ENCODE results near the gene SLC35D1. TPM values are rescaled to one million over a fixed set of nuclear protein-coding genes. Genes with fewer than 3 reads are reported as not detected.
A peak's percentile ranks its signal among the peaks of the same experiment; 100 is the strongest.

Gene SLC35D1
- total RNA-seq, 1 donor from 2014 or later, result 14.8 TPM

DNA sequence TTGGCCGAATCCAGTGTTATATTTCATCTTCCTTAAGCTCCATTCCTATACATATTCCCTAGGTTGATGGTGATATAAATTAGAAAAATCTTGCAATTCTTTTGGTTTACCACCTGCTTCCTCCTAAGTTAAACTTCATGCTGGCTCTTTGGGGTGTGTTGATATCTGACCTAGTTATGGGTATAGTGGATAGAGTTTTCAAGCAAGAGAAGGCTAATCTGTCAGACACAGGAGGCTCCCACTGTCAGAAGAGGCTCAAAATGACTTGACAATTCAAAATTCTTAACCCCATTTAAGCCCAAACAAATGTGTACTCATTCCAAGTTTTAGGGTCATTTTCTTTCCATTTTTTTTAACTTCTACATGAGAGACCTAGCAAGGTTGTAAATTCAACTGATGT is 8.5 kb upstream of the SLC35D1 start:
- Mint-ChIP-seq H3K36me3 (ENCODE audit: low read depth) (peaks cover 3% of the 10 kb centered on the region), H3K9me3 (peaks cover 9% of the 10 kb centered on the region), H3K4me3 (ENCODE audit: low read depth) (no peak overlapping the region), H3K4me1 (ENCODE audit: low read depth) (no peaks in the 10 kb centered on the region), H3K27ac (no peak overlapping the region), H3K27me3 (ENCODE audit: low read depth) (peaks cover 15% of the 10 kb centered on the region)
- intact Hi-C loops (cut with micrococcal nuclease), result no loop called here
- no peak for DNase-seq (ENCODE audit: low spot score)

GRCh38 chr1:67061266-67061665 is 7.3 kb upstream of the SLC35D1 start:
- H3K9me3 Mint-ChIP-seq, result no peaks in the 10 kb centered on the region
- H3K36me3 Mint-ChIP-seq (ENCODE audit: low read depth), result no peaks in the 10 kb centered on the region
- no peak overlapping the region for H3K4me3 Mint-ChIP-seq (ENCODE audit: low read depth)
- intact Hi-C loops (cut with micrococcal nuclease), result no loop called here
- peaks cover 15% of the 10 kb centered on the region for H3K27me3 Mint-ChIP-seq (ENCODE audit: low read depth)
- no peaks in the 10 kb centered on the region for H3K4me1 Mint-ChIP-seq (ENCODE audit: low read depth)
- H3K27ac Mint-ChIP-seq, result no peak overlapping the region
- no peak for DNase-seq (ENCODE audit: low spot score)

GRCh38 chr1:67060811-67061218 is 6.9 kb upstream of the SLC35D1 start:
- Mint-ChIP-seq H3K4me1 (ENCODE audit: low read depth) (no peaks in the 10 kb centered on the region), H3K27ac (no peak overlapping the region), H3K27me3 (ENCODE audit: low read depth) (peaks cover 19% of the 10 kb centered on the region), H3K4me3 (ENCODE audit: low read depth) (no peak overlapping the region), H3K9me3 (no peaks in the 10 kb centered on the region), H3K36me3 (ENCODE audit: low read depth) (no peaks in the 10 kb centered on the region)
- intact Hi-C loops (cut with micrococcal nuclease), result no loop called here
- DNase-seq (ENCODE audit: low spot score), result no peak

GRCh38 chr1:67059346-67059745 is 5.4 kb upstream of the SLC35D1 start:
- H3K4me3 Mint-ChIP-seq (ENCODE audit: low read depth), result no peak overlapping the region
- H3K27ac Mint-ChIP-seq, result no peak overlapping the region
- no peaks in the 10 kb centered on the region for H3K36me3 Mint-ChIP-seq (ENCODE audit: low read depth)
- DNase-seq (ENCODE audit: low spot score), result no peak
- H3K27me3 Mint-ChIP-seq (ENCODE audit: low read depth), result peaks cover 13% of the 10 kb centered on the region
- intact Hi-C loops (cut with micrococcal nuclease), result loop anchor here (10.0 kb wide), 1 partner anchor 275 kb away; no protein-coding TSS in a partner anchor
- H3K4me1 Mint-ChIP-seq (ENCODE audit: low read depth), result peaks cover 4% of the 10 kb centered on the region
- no peaks in the 10 kb centered on the region for H3K9me3 Mint-ChIP-seq

DNA sequence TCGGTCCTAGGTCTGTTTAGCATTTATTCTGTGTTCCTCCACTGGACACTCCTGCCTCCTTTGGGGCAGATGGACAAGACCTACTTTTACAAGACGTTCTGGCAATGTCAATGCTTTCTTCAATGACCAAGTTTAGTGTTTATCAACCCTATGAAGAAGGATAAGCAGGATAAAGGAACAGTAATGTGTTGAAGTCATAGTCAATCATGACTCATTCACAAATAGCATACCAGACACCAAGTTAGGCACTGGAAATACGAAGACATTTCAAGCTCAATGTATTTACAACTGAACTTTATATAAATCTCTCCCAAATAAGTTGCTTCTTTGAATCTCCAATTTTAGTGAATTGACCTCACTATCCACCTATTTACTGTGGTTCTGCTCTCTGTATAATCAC is 4.8 kb upstream of the SLC35D1 start:
- H3K27me3 Mint-ChIP-seq (ENCODE audit: low read depth), result peaks cover 10% of the 10 kb centered on the region
- no peak overlapping the region for H3K27ac Mint-ChIP-seq
- no peaks in the 10 kb centered on the region for H3K9me3 Mint-ChIP-seq
- no peaks in the 10 kb centered on the region for H3K36me3 Mint-ChIP-seq (ENCODE audit: low read depth)
- no peak overlapping the region for H3K4me3 Mint-ChIP-seq (ENCODE audit: low read depth)
- DNase-seq (ENCODE audit: low spot score), result no peak
- H3K4me1 Mint-ChIP-seq (ENCODE audit: low read depth), result peaks cover 5% of the 10 kb centered on the region
- intact Hi-C loops (cut with micrococcal nuclease), result loop anchor here (10.0 kb wide), 1 partner anchor 276 kb away; no protein-coding TSS in a partner anchor

DNA sequence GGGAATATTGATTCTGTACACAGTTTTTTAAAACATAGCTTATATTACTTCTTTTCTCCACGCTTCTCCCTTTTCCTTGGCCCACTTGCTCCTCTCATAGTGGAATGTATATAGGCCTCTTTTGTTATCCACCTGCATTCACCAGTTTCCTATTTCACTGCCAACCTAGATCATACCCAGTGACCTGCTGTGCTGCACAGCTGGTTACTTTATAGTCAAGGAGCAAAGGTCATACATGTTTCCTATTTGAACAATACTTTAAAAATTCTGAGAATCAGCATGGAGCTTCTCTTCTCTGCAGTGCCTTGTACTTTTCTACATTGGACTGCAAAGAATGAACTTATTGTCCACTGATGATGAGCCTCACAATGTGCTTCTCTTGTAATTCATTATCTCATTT is 4.3 kb upstream of the SLC35D1 start:
- intact Hi-C loops (cut with micrococcal nuclease), result loop anchor here (10.0 kb wide), 1 partner anchor 277 kb away; no protein-coding TSS in a partner anchor
- Mint-ChIP-seq H3K4me3 (ENCODE audit: low read depth) (no peak overlapping the region), H3K27me3 (ENCODE audit: low read depth) (peaks cover 10% of the 10 kb centered on the region), H3K9me3 (no peaks in the 10 kb centered on the region), H3K27ac (no peak overlapping the region), H3K36me3 (ENCODE audit: low read depth) (no peaks in the 10 kb centered on the region), H3K4me1 (ENCODE audit: low read depth) (peaks cover 5% of the 10 kb centered on the region)
- DNase-seq (ENCODE audit: low spot score), result no peak

DNA sequence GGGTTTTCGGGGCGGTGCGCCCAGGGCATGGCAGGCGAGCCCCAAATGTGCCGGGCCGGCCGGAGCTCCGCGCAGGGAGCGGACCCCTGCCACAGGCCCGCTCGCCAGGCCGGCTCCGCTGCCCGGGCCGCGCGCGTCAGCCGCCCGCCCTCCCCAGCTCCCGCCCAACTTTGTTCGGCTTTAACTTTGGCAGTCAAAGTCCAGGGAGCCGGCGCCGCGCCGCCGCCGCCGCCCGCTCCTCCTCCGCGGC is 488 bp downstream of the SLC35D1 start:
- peak; percentile 45 for DNase-seq (ENCODE audit: low spot score)
- Mint-ChIP-seq H3K27me3 (ENCODE audit: low read depth) (peaks cover 6% of the 10 kb centered on the region), H3K4me3 (ENCODE audit: low read depth) (peak overlapping the region; percentile 92), H3K36me3 (ENCODE audit: low read depth) (peaks cover 30% of the 10 kb centered on the region), H3K4me1 (ENCODE audit: low read depth) (peaks cover 25% of the 10 kb centered on the region), H3K27ac (peak overlapping the region; percentile 93), H3K9me3 (no peaks in the 10 kb centered on the region)
- intact Hi-C loops (cut with micrococcal nuclease), result loop anchor here (2.0 to 10.0 kb wide), 8 partner anchors 56 to 1444 kb away; partner anchors contain the start of gene DEPDC1

DNA sequence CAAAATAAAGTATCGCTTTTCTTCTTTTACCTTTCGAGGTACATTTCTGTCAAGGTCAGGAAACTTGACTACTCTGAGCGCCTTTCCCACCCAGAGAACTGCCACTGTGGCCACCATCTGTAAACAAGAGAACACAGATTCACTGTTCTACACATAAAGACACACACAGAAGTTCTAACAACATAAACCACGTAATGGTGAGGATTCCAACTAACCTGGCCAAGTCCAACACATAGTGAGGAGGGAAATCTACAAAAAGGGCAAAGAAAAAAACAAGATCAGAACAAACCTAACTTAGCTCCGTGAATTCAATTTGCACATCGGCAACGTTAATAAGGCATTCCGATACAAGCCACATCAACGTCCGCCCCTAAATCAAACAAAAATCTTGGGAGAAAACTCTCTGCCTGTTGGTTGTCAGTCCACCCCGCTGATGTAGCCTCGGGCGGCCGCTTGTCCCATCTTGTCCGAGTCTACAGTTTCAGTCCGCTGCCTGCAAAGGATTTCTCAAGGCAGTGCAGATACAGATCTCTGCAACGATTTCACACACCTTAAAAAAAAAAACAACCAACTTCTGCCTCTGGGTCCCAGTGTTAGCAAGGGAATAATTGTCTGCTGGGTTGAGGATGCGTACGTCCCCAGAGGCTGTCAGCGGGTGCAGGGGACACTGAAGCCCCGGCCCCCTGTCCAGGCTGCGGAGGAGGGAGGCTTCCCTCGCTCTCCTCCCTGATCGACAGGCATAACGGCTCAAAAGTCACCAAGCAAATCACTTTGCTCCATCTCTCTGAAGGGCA is 1.0 kb downstream of the SLC35D1 start:
- Mint-ChIP-seq H3K27ac (peak overlapping the region; percentile 84), H3K27me3 (ENCODE audit: low read depth) (peaks cover 4% of the 10 kb centered on the region), H3K36me3 (ENCODE audit: low read depth) (peaks cover 34% of the 10 kb centered on the region), H3K9me3 (no peaks in the 10 kb centered on the region), H3K4me3 (ENCODE audit: low read depth) (peak overlapping the region; percentile 92), H3K4me1 (ENCODE audit: low read depth) (peaks cover 25% of the 10 kb centered on the region)
- intact Hi-C loops (cut with micrococcal nuclease), result loop anchor here (2.0 to 10.0 kb wide), 8 partner anchors 56 to 1444 kb away; partner anchors contain the start of gene DEPDC1
- DNase-seq (ENCODE audit: low spot score), result no peak

- DNase-seq (ENCODE audit: low spot score), result no peak
- Mint-ChIP-seq H3K27me3 (ENCODE audit: low read depth) (peaks cover 3% of the 10 kb centered on the region), H3K36me3 (ENCODE audit: low read depth) (peaks cover 45% of the 10 kb centered on the region), H3K4me1 (ENCODE audit: low read depth) (peaks cover 25% of the 10 kb centered on the region), H3K27ac (no peak overlapping the region), H3K4me3 (ENCODE audit: low read depth) (peak overlapping the region; percentile 27), H3K9me3 (no peaks in the 10 kb centered on the region)
- intact Hi-C loops (cut with micrococcal nuclease), result loop anchor here (5.0 to 10.0 kb wide), 7 partner anchors 54 to 1446 kb away; partner anchors contain the start of gene DEPDC1
Measured at GRCh38 chr1:67051196-67051595, 2.8 kb downstream of the SLC35D1 start.

GRCh38 chr1:67044631-67045270 is 9.2 kb downstream of the SLC35D1 start:
- H3K9me3 Mint-ChIP-seq, result no peaks in the 10 kb centered on the region
- no peaks in the 10 kb centered on the region for H3K27me3 Mint-ChIP-seq (ENCODE audit: low read depth)
- DNase-seq (ENCODE audit: low spot score), result no peak
- H3K36me3 Mint-ChIP-seq (ENCODE audit: low read depth), result peaks cover 74% of the 10 kb centered on the region
- intact Hi-C loops (cut with micrococcal nuclease), result no loop called here
- no peak overlapping the region for H3K4me3 Mint-ChIP-seq (ENCODE audit: low read depth)
- H3K27ac Mint-ChIP-seq, result no peak overlapping the region
- H3K4me1 Mint-ChIP-seq (ENCODE audit: low read depth), result no peaks in the 10 kb centered on the region

GRCh38 chr1:67043366-67043765 is 10.6 kb downstream of the SLC35D1 start:
- no peaks in the 10 kb centered on the region for H3K4me1 Mint-ChIP-seq (ENCODE audit: low read depth)
- H3K27ac Mint-ChIP-seq, result no peak overlapping the region
- no peaks in the 10 kb centered on the region for H3K9me3 Mint-ChIP-seq
- H3K36me3 Mint-ChIP-seq (ENCODE audit: low read depth), result peaks cover 70% of the 10 kb centered on the region
- intact Hi-C loops (cut with micrococcal nuclease), result no loop called here
- no peaks in the 10 kb centered on the region for H3K27me3 Mint-ChIP-seq (ENCODE audit: low read depth)
- DNase-seq (ENCODE audit: low spot score), result no peak
- H3K4me3 Mint-ChIP-seq (ENCODE audit: low read depth), result no peak overlapping the region

DNA sequence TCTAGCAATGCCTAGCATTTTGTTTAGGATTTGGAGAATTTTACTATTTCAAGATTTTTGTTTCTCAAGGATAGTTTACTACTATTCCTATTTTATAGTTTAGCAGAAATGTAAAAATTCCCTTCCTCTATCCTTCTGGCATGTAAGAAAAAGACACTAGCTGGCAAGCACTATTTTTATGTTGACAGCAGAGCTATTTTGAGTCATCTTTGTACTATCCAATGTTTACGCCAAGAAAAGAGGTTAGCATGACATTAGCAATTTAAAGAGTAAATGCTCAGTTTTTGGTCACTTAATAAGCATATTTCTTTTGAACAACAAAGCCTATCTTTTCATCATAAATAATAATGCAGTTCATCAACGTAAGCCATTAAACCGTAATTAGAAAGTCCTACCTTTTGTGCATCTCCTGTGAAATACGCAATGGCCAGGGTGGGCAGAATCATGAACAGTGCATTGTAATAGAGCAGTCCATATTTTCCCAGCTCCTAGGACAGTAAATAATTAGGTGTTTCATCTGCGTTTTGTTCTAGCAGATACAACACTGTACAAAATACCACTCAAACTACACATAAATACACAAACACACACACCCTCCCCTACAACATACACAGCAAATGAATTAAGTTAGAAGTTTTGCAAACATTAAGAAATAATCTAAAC is 12.0 kb downstream of the SLC35D1 start:
- Mint-ChIP-seq H3K4me1 (ENCODE audit: low read depth) (peaks cover 3% of the 10 kb centered on the region), H3K9me3 (peaks cover 4% of the 10 kb centered on the region), H3K36me3 (ENCODE audit: low read depth) (peaks cover 76% of the 10 kb centered on the region), H3K27me3 (ENCODE audit: low read depth) (no peaks in the 10 kb centered on the region), H3K27ac (no peak overlapping the region), H3K4me3 (ENCODE audit: low read depth) (no peak overlapping the region)
- intact Hi-C loops (cut with micrococcal nuclease), result no loop called here
- no peak for DNase-seq (ENCODE audit: low spot score)

DNA sequence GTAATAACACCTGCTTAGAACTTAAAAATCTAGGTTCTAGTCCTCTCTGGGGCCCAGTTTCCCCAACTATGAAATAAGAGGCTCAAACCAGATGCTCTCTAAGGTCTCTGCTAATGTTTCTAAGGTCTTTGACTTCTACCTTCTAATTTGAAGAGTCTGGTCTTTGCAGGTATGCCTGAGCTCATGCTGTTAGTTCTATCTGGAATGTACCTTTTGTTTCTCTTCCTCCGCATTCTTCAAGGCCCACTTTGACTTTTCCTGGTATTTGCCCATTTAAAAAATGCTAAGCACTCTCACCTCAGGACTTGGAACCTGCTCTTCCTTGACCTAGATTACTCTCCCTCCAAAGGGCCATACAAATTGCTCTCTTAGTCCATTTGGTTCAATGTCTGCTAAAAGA is 13.5 kb downstream of the SLC35D1 start:
- Mint-ChIP-seq H3K36me3 (ENCODE audit: low read depth) (peaks cover 80% of the 10 kb centered on the region), H3K4me1 (ENCODE audit: low read depth) (peaks cover 3% of the 10 kb centered on the region), H3K27ac (no peak overlapping the region), H3K27me3 (ENCODE audit: low read depth) (no peaks in the 10 kb centered on the region), H3K9me3 (peaks cover 20% of the 10 kb centered on the region), H3K4me3 (ENCODE audit: low read depth) (no peak overlapping the region)
- intact Hi-C loops (cut with micrococcal nuclease), result no loop called here
- no peak for DNase-seq (ENCODE audit: low spot score)

Measured in activated T-helper 2 cell treated with anti-CD3 and anti-CD28 coated beads, Interferon-gamma antibody, Interleukin-2, Interleukin-4, amounts not matched to agents 10 μg/mL and 5 μg/mL and 100 μg/mL, durations not matched to agents 14 hours and 24 hours and 36 hours (primary cell).